Cardiac fibroblast (primary cell): ENCODE measurements around the gene BAK1.
A peak's percentile ranks its signal among the peaks of the same experiment; 100 is the strongest.
"Not testable (repeated sequence)": the region's sequence is repeated elsewhere in the genome, so short reads cannot be mapped to it uniquely, and the experiment has no call there.

Source experiments
- DNase-seq, 2 donors: peaks; one replicate each; pipeline versions ENCODE4 v3.0.0 to v3.0.0-alpha.2; 2010; ENCODE audit warnings: low read depth in 2 of 2
- H3K4me3 ChIP-seq, 2 donors: replicated peaks in 1 of 2; 1 replicate in 1 of 2; 2 replicates in 1 of 2; pipeline ENCODE4 v1.5.1; 2011; ENCODE audit warnings: low read depth in 2 of 2, low read length in 2 of 2, mild to moderate bottlenecking in 2 of 2, moderate library complexity in 1 of 2
- TF ChIP-seq, protein P1 (sequence below): IDR thresholded peaks from one replicate; pipeline ENCODE4 v1.5.1; 2011; ENCODE audit warnings: low read depth, mild to moderate bottlenecking, low read length, inconsistent platforms

Gene BAK1

DNA sequence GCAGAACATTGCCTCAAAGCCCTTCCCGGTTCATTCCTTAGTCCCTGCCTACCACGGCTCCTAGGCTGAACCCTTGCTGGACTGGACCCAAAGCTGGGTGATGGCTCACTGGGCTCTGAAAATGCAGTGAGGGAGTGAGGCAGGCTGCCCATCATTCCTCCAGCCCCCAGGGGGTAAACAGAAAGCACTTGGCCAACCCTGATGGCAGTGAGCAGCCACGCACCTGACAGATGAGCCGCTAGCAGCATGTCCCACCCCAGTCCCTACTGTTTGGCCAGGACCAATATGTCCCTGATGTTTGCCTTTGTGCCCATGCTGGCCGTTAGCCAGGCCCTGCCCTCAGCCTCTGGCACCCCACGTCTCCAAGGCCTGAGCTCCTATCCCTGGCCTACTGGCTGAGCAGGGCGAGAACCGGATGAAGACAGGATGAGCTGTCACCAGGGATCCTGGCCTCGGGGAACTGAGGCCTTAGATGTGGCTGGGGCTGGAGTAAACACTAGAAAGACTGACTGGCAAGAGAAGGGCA, 19.4 kb upstream of the BAK1 start:
- no peak for DNase-seq
- H3K4me3 ChIP-seq = no peak overlapping the region
- TF ChIP-seq, protein P1, sequence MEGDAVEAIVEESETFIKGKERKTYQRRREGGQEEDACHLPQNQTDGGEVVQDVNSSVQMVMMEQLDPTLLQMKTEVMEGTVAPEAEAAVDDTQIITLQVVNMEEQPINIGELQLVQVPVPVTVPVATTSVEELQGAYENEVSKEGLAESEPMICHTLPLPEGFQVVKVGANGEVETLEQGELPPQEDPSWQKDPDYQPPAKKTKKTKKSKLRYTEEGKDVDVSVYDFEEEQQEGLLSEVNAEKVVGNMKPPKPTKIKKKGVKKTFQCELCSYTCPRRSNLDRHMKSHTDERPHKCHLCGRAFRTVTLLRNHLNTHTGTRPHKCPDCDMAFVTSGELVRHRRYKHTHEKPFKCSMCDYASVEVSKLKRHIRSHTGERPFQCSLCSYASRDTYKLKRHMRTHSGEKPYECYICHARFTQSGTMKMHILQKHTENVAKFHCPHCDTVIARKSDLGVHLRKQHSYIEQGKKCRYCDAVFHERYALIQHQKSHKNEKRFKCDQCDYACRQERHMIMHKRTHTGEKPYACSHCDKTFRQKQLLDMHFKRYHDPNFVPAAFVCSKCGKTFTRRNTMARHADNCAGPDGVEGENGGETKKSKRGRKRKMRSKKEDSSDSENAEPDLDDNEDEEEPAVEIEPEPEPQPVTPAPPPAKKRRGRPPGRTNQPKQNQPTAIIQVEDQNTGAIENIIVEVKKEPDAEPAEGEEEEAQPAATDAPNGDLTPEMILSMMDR = no peak

DNA sequence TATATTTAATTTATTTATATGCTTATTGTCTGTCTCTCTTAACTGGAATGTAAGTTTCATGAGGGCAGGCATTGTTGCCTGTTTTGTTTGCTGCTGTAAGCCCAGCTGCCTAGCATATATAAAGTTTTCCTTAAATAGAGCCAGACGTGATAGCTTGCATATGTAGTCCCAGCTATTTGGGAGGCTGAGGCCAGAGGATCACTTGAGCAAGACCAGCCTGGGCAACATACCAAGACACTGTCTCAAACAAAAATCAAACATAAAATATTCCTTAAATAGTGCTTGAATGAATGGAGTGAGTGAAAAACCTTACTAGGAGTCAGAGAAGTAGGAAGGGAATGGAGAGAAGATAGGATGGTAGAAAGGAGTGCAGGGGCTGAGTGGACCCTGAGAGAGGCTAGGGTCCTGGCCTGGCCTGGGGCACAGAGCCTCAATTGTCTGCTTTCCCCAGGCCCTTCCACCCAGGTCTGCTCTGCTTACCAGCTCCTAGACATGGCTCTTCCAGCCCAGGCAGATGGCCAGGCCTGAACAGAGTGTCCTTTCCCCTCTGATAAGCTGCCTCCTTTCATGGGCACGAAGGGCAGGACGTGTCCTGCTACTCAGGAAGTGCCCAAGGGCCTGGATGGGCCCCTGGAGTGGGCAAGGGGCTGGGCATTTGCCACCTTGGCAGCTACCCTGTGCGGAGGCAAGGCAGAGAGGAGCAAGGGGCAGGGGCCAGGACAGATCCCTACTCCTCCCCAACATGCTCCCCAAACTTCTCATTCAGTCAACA, 17.7 kb upstream of the BAK1 start:
- peak in 1 of 2 donors; percentile 66 for DNase-seq
- no peak overlapping the region for H3K4me3 ChIP-seq
- TF ChIP-seq, protein P1 = no peak

DNA sequence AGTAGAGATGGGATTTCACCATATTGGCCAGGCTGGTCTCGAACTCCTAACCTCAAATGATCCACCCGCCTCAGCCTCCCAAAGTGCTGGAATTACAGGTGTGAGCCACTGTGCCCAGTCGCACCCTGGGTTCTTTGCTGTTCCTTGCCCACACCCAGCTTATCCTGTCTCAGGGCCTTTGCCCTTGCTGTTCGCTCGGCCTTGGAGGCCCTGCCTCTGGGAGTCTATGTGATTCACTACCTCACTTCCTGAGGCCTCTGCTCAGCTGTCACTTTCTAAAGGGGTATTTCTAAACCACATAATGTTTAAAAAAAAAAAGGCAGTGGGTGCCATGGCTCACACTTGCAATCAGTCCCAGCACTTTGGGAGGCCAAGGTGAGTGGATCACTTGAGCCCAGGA, 16.8 kb upstream of the BAK1 start:
- not testable (repeated sequence) for DNase-seq, H3K4me3 ChIP-seq

DNA sequence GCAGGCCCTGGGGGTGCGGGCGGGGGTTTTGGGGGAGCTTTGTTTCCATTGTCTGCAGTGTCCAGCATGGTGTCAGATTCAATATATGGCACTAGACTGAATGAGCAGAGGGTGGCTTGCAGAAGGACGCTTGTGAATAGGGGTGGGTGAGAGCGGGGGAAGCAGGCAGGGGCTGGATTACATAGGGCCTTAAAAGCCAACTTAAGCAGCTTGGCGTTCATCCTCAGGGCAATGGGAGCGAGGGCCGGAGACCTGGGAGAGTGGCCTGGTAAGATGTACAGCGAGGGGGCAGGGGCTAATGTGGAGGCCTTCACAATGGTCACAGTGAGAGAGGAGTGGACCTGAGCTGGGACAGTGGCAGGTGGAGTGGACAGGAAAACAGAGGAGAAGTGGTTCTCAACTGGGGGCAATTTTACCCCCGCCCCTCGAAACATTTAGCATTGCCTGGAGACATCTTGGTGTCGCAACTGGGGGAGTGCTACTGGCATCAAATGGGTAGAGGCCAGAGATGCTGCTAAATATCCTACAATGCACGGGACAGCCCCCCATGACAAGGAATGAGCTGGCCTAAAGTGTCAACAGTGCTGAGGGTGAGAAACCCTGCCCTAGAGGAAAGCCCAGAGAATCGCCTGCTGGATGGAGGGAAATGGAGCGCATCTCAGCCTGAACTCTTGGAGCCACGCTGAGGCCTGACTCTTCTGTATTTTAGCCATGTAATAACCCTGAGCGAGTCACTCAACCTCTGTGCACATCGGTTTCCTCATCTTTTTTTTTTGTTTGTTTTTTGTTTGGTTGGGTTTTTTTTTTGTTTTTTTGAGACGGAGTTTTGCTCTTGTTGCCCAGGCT, 15.1 kb upstream of the BAK1 start:
- H3K4me3 ChIP-seq = no peak overlapping the region
- TF ChIP-seq, protein P1 = no peak
- peak in 1 of 2 donors; percentile 52 for DNase-seq

DNA sequence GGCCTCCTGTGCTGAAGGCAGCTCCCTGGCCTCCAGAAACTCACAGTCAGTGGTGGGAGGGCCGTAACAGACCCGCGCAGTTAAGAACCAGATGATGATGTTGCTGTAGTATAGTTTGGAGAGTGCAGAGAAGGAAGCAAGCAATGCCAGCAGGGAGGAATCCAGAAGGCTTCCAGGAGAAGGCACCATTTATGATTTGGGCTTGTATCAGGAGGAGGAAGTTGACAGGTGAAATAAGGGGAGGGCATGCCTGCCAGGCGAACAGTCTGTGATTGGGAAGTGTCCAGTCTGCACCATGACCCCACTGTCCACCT, 13.3 kb upstream of the BAK1 start:
- TF ChIP-seq, protein P1 = no peak
- DNase-seq = no peak
- H3K4me3 ChIP-seq = no peak overlapping the region

DNA sequence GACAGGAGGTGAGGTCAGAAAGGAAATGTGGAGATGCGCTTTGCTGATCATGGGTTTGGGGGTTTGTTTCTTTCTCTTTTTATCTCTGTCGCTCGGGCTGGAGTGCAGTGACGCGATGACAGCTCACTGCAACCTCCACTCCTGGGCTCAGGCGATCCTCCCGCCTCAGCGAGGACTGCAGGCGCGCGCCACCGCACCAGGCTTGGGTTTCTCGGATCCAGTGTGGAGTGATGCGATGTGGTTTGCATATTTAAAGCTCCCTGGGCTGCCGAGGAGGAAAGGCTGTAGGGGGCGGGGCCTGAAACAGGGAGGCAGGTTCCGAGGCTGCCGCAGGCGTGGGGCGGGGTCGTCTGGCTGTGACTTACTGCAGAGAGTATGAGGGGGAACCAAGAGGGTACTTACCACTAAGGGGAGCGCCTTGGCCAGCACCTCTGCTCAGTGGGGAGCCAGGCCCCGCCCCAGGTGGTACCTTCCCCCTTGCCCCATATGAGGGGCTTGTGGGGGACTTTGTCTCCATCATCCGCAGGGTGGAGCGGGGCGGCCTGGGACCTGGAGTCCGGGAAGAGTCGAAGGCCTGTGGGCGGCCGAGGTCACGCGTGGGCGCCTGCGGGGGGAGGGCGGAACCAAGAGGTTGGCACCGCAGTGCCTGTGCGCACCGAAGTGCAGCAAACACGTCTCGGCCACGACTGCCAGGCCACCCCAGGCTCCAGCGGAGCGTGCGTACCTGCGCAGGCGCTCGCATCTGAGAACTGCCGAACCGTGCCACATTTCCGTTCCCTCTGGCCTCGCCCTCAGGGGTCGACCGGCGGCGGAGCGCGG, 12.7 kb upstream of the BAK1 start:
- H3K4me3 ChIP-seq = no peak overlapping the region
- TF ChIP-seq, protein P1 = no peak
- DNase-seq = no peak

DNA sequence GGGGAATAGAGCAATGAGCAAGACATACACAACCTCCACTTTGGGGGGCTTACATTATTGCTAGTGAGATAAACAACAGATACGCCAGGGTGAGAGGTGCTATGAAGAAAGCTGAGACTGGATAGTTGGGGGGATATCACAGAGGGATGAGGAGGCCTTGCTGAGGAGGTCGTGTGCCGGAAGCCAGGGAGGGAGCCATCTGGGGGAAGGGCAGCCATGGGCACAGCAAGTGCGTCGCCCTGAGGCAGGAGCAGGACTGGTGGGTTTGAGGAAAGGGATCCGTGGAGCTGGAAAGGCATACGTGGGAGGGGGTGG, 12.2 kb upstream of the BAK1 start:
- DNase-seq = no peak
- no peak overlapping the region for H3K4me3 ChIP-seq

More for the DNA sequence above, 12.2 kb upstream of the BAK1 start:
- TF ChIP-seq, protein P1 = no peak
